CD4-positive, alpha-beta T cell treated with Interleukin-15 for 4 hours (primary cell): ENCODE results near the gene TRMT6.

Experiments
- DNase-seq: peaks from one replicate; pipeline ENCODE4 v3.0.0-alpha.2; 2020; ENCODE audit warnings: low spot score

TRMT6 gene

GRCh38 chr20:5899444-5899843 is 50.9 kb downstream of the TRMT6 start:
- no peak for DNase-seq

GRCh38 chr20:5895626-5896025 is 54.7 kb downstream of the TRMT6 start:
- DNase-seq: no peak

- no peak for DNase-seq
Observed at GRCh38 chr20:5893621-5894020, 56.7 kb downstream of the TRMT6 start.

- no peak for DNase-seq
Observed at GRCh38 chr20:5893052-5893451, 57.3 kb downstream of the TRMT6 start.

GRCh38 chr20:5890773-5891441 is 59.4 kb downstream of the TRMT6 start:
- no peak for DNase-seq

- no peak for DNase-seq
Observed at GRCh38 chr20:5888041-5888440, 62.3 kb downstream of the TRMT6 start.

GRCh38 chr20:5887386-5887785 is 62.9 kb downstream of the TRMT6 start:
- no peak for DNase-seq
